HG03342 (cell line): ENCODE data around the gene NLGN1.

Experiments
- ATAC-seq: cut with Tn5 transposase; IDR thresholded peaks from one replicate; pipeline ENCODE4 v1.9.1; 2021; ENCODE audit warnings: mild to moderate bottlenecking, moderate library complexity; ENCODE audit not compliant: unreplicated experiment

Gene NLGN1

GRCh38 chr3:173753593-173753992 lies 356.0 kb downstream of the NLGN1 start:
- ATAC-seq: no peak

- ATAC-seq: no peak
These were observed 357.6 kb downstream of the NLGN1 start for GRCh38 chr3:173755161-173755560.

- ATAC-seq: no peak
These were observed 363.6 kb downstream of the NLGN1 start for GRCh38 chr3:173761161-173761560.

GRCh38 chr3:173762501-173762900 lies 365.0 kb downstream of the NLGN1 start:
- ATAC-seq: no peak

GRCh38 chr3:173770011-173770410 lies 372.5 kb downstream of the NLGN1 start:
- no peak for ATAC-seq

- no peak for ATAC-seq
These were observed 373.4 kb downstream of the NLGN1 start for GRCh38 chr3:173770796-173771573.

GRCh38 chr3:173773800-173774199 lies 376.3 kb downstream of the NLGN1 start:
- ATAC-seq: no peak

- no peak for ATAC-seq
These were observed 376.8 kb downstream of the NLGN1 start for GRCh38 chr3:173774294-173774693.

GRCh38 chr3:173778251-173778650 lies 380.7 kb downstream of the NLGN1 start:
- no peak for ATAC-seq

- no peak for ATAC-seq
These were observed 382.5 kb downstream of the NLGN1 start for GRCh38 chr3:173780067-173780466.

GRCh38 chr3:173785004-173785403 lies 387.5 kb downstream of the NLGN1 start:
- ATAC-seq: no peak

- no peak for ATAC-seq
These were observed 392.1 kb downstream of the NLGN1 start for GRCh38 chr3:173789530-173790162.

GRCh38 chr3:173793963-173794362 lies 396.4 kb downstream of the NLGN1 start:
- ATAC-seq: no peak

GRCh38 chr3:173796405-173796804 lies 398.9 kb downstream of the NLGN1 start:
- ATAC-seq: no peak

- no peak for ATAC-seq
These were observed 399.3 kb downstream of the NLGN1 start for GRCh38 chr3:173796890-173797289.

- ATAC-seq: no peak
These were observed 401.7 kb downstream of the NLGN1 start for GRCh38 chr3:173799060-173799816.

- ATAC-seq: no peak
These were observed 402.6 kb downstream of the NLGN1 start for GRCh38 chr3:173800154-173800553.

- no peak for ATAC-seq
These were observed 417.3 kb downstream of the NLGN1 start for GRCh38 chr3:173814809-173815208.

GRCh38 chr3:173819368-173819767 lies 421.8 kb downstream of the NLGN1 start:
- ATAC-seq: no peak

GRCh38 chr3:173823911-173824460 lies 426.4 kb downstream of the NLGN1 start:
- no peak for ATAC-seq

GRCh38 chr3:173825730-173826129 lies 428.2 kb downstream of the NLGN1 start:
- no peak for ATAC-seq
